GM12874 (cell line): ENCODE results near the gene RBP3.

Experiments used
- CTCF ChIP-seq: IDR thresholded peaks from 2 replicates; pipeline ENCODE4 v1.5.1; 2011; ENCODE audit warnings: low read depth, mild to moderate bottlenecking, control low read depth, low read length, moderate library complexity; ENCODE audit not compliant: insufficient read depth

Gene RBP3

GRCh38 chr10:47319784-47320183 is 28.4 kb upstream of the RBP3 start:
- TF ChIP-seq CTCF, result no peak

DNA sequence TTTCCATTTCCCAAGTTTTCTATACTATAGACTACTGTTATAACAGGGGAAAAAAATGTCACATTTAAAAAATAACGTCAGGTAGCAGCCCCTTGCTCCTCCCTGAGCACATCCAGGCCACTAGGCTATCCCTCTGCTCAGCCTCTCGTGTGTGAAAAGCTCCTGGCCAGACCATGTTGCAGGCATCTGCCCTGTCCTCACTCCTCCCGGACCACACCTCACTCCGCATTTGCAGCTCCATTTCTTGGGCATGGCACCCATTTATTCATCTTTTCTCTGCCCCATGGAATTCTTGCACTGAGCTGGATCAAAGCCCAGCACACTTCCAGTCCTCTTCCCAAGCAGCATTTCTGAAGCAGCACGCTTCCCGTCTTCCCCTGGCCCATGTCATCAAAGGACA is 27.4 kb upstream of the RBP3 start:
- no peak for TF ChIP-seq CTCF

- no peak for TF ChIP-seq CTCF
Measured at GRCh38 chr10:47321521-47322195, 26.5 kb upstream of the RBP3 start.

DNA sequence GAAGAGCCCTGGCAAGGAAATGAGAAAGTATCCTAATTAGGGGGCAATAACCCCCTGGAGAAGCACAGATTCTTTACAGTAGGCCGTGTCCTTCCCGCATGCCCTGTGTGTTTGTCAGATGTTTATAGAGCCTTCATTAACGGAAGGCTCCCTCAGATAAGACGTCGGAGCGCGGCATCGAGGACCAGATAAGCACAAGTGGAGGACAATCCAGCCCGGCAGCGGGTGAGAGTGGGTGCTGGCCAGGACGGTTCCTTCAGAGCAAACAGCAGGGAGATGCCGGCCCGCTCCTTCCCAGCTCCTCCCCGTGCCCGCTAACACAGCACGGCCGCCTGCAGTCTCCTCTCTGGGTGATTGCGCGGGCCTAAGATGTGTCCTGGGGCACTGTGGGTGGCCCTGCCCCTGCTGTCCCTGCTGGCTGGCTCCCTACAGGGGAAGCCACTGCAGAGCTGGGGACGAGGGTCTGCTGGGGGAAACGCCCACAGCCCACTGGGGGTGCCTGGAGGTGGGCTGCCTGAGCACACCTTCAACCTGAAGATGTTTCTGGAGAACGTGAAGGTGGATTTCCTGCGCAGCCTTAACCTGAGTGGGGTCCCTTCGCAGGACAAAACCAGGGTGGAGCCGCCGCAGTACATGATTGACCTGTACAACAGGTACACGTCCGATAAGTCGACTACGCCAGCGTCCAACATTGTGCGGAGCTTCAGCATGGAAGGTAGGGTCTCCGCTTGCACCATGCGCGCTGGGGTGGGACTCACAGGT is 25.7 kb upstream of the RBP3 start, which contains the start of gene GDF2:
GDF2 (plus strand) TSS at position 155 of the 762 bp plus-strand sequence; CDS start at position 370, 215 bp downstream.
- TF ChIP-seq CTCF, result no peak

GRCh38 chr10:47323087-47323486 is 25.1 kb upstream of the RBP3 start:
- TF ChIP-seq CTCF, result no peak

GRCh38 chr10:47323636-47324296 is 24.4 kb upstream of the RBP3 start:
- TF ChIP-seq CTCF, result no peak
